Glutamatergic neuron (in vitro differentiated cells): Measurements from ENCODE around the gene SOX18. TPM values are rescaled to one million over a fixed set of nuclear protein-coding genes. Genes with fewer than 3 reads are reported as not detected.

Experiments used
- DNase-seq: peaks from one replicate; pipeline ENCODE4 v3.0.0; 2022
- H3K27ac Mint-ChIP-seq: one replicate; pipeline ENCODE4 v1.8.0; 2020; ENCODE audit warnings: mild to moderate bottlenecking, mixed read lengths, inconsistent platforms; ENCODE audit not compliant: unreplicated experiment
- H3K27me3 Mint-ChIP-seq: one replicate; pipeline ENCODE4 v1.8.0; 2020; ENCODE audit warnings: mild to moderate bottlenecking, moderate library complexity, mixed read lengths, inconsistent platforms; ENCODE audit not compliant: unreplicated experiment
- H3K36me3 Mint-ChIP-seq: one replicate; pipeline ENCODE4 v1.8.0; 2020; ENCODE audit warnings: mild to moderate bottlenecking, mixed read lengths, inconsistent platforms; ENCODE audit not compliant: unreplicated experiment
- H3K4me1 Mint-ChIP-seq: one replicate; pipeline ENCODE4 v1.8.0; 2020; ENCODE audit warnings: mild to moderate bottlenecking, low read depth, mixed read lengths, inconsistent platforms; ENCODE audit not compliant: unreplicated experiment
- H3K4me3 Mint-ChIP-seq: one replicate; pipeline ENCODE4 v1.8.0; 2020; ENCODE audit warnings: mild to moderate bottlenecking, mixed read lengths, inconsistent platforms; ENCODE audit not compliant: unreplicated experiment
- H3K9me3 Mint-ChIP-seq: one replicate; pipeline ENCODE4 v1.8.0; 2020; ENCODE audit warnings: mild to moderate bottlenecking, moderate library complexity, mixed read lengths, inconsistent platforms; ENCODE audit not compliant: unreplicated experiment
- CTCF ChIP-seq: fragments of 200-600 bp; sonication (generic); IDR thresholded peaks from one replicate; pipeline ENCODE4 v1.5.0; 2021; ENCODE audit not compliant: partially characterized antibody, unreplicated experiment
- total RNA-seq: library from RNA; stranded (reverse); fragmentation: NEBNext Ultra II Directional; extraction: Animal tissue kit (Norgen Biotek cat#: 25700); gene quantifications from one replicate; pipeline ENCODE4 v1.2.1, GENCODE V29; 2021; ENCODE audit not compliant: unreplicated experiment

Gene SOX18
- total RNA-seq, 1 donor from 2014 or later = 0.66 TPM

- peaks cover 8% of the 10 kb centered on the region for H3K4me1 Mint-ChIP-seq
- H3K27me3 Mint-ChIP-seq = peaks cover 5% of the 10 kb centered on the region
Measured at GRCh38 chr20:64064145-64064698, 14.8 kb upstream of the SOX18 start.

GRCh38 chr20:64063389-64064144, 14.1 kb upstream of the SOX18 start:
- Mint-ChIP-seq H3K36me3 (no peaks in the 10 kb centered on the region), H3K27me3 (peaks cover 5% of the 10 kb centered on the region), H3K4me1 (peaks cover 8% of the 10 kb centered on the region), H3K27ac (peak overlapping the region; percentile 62), H3K4me3 (peak overlapping the region; percentile 92), H3K9me3 (peaks cover 3% of the 10 kb centered on the region)
- no peak for TF ChIP-seq CTCF
- DNase-seq = peak; percentile 61

More at GRCh38 chr20:64064145-64064698, 14.8 kb upstream of the SOX18 start:
- Mint-ChIP-seq H3K9me3 (peaks cover 3% of the 10 kb centered on the region), H3K36me3 (no peaks in the 10 kb centered on the region), H3K4me3 (peak overlapping the region; percentile 92), H3K27ac (peak overlapping the region; percentile 62)
- DNase-seq = no peak
- no peak for TF ChIP-seq CTCF

- Mint-ChIP-seq H3K4me3 (peak within 1 kb of the TSS; percentile 92), H3K27me3 (peaks cover 4% of the 10 kb centered on the region), H3K27ac (peak within 1 kb of the TSS; percentile 62), H3K36me3 (no peaks in the 10 kb centered on the region), H3K9me3 (peaks cover 3% of the 10 kb centered on the region), H3K4me1 (peaks cover 8% of the 10 kb centered on the region)
- peak; percentile 98 for DNase-seq
- TF ChIP-seq CTCF = no peak
Measured at GRCh38 chr20:64062596-64063388, 13.4 kb upstream of the SOX18 start, which contains the start of gene TCEA2. TSS of gene TCEA2 (plus strand) at chr20:64063198. CDS start at chr20:64063313, 115 bp downstream.

GRCh38 chr20:64062276-64062595, 12.8 kb upstream of the SOX18 start:
- Mint-ChIP-seq H3K36me3 (no peaks in the 10 kb centered on the region), H3K4me1 (peaks cover 8% of the 10 kb centered on the region), H3K4me3 (peak overlapping the region; percentile 65), H3K9me3 (peaks cover 3% of the 10 kb centered on the region), H3K27me3 (peaks cover 5% of the 10 kb centered on the region), H3K27ac (no peak overlapping the region)
- no peak for DNase-seq
- TF ChIP-seq CTCF = no peak

- no peak overlapping the region for H3K4me3 Mint-ChIP-seq
- H3K9me3 Mint-ChIP-seq = peaks cover 3% of the 10 kb centered on the region
- no peak for TF ChIP-seq CTCF
- no peak for DNase-seq
- H3K27me3 Mint-ChIP-seq = peaks cover 14% of the 10 kb centered on the region
- H3K4me1 Mint-ChIP-seq = peaks cover 4% of the 10 kb centered on the region
- no peak overlapping the region for H3K27ac Mint-ChIP-seq
- no peaks in the 10 kb centered on the region for H3K36me3 Mint-ChIP-seq
Measured at GRCh38 chr20:64058536-64058935, 9.1 kb upstream of the SOX18 start.
